OCI-LY7 (cell line): ENCODE measurements around the gene NUB1. TPM values are rescaled to one million over a fixed set of nuclear protein-coding genes. Genes with fewer than 3 reads are reported as not detected.

Experiments used
- BruUV-seq: library from RNA; stranded (reverse); fragments of 400-500 nt; replicated peaks from 2 replicates; lab custom pipeline; 2021; lab: Mats Ljungman, UMichigan
- CTCF ChIA-PET: fragments of 300-600 bp; sonication (Branson Sonifier 250); formaldehyde crosslinking; loops from one replicate; lab custom pipeline; 2022; ENCODE audit warnings: antibody characterized with exemption; ENCODE audit not compliant: unreplicated experiment; lab: Charles Lee
- POLR2A ChIA-PET: fragments of 300-600 bp; sonication (Branson Sonifier 250); formaldehyde crosslinking; loops from one replicate; lab custom pipeline; 2022; ENCODE audit warnings: antibody characterized with exemption; lab: Charles Lee
- DNase-seq: peaks from one replicate; pipeline ENCODE4 v3.0.0-alpha.2; 2015; ENCODE audit warnings: low spot score
- H2AFZ ChIP-seq: fragments of 200-600 bp; sonication (generic), shearing (Covaris generic); 2 replicates; pipeline ENCODE4 v1.6.1; 2014; ENCODE audit warnings: mild to moderate bottlenecking, antibody characterized with exemption, low read length, moderate library complexity
- H3K27ac ChIP-seq: fragments of 200-600 bp; sonication (generic); 2 replicates; pipeline ENCODE4 v1.5.1; 2014; ENCODE audit warnings: mixed run types, low read depth, mild to moderate bottlenecking, moderate library complexity, low read length, inconsistent platforms; ENCODE audit not compliant: poor library complexity, severe bottlenecking
- H3K36me3 ChIP-seq: fragments of 200-600 bp; sonication (generic); 2 replicates; pipeline ENCODE4 v1.6.1; 2014; ENCODE audit warnings: mild to moderate bottlenecking, antibody characterized with exemption, low read length, moderate library complexity, mixed read lengths; ENCODE audit not compliant: insufficient read depth
- H3K4me1 ChIP-seq: fragments of 200-600 bp; sonication (generic); 2 replicates; pipeline ENCODE4 v1.5.1; 2014; ENCODE audit warnings: mild to moderate bottlenecking, low read length; ENCODE audit not compliant: insufficient read depth, poor library complexity, severe bottlenecking
- H3K4me2 ChIP-seq: fragments of 200-600 bp; sonication (generic); 2 replicates; pipeline ENCODE4 v1.6.1; 2014; ENCODE audit warnings: mild to moderate bottlenecking, low read length
- H3K4me3 ChIP-seq: fragments of 200-600 bp; sonication (generic); 2 replicates; pipeline ENCODE4 v1.5.1; 2014; ENCODE audit warnings: mild to moderate bottlenecking, low read depth, low read length; ENCODE audit not compliant: poor library complexity, severe bottlenecking
- H3K79me2 ChIP-seq: fragments of 200-600 bp; sonication (generic); 2 replicates; pipeline ENCODE4 v1.6.1; 2016; ENCODE audit warnings: low read depth, mild to moderate bottlenecking, low read length, moderate library complexity, mixed read lengths; ENCODE audit not compliant: insufficient read depth
- H3K9me2 ChIP-seq: fragments of 200-600 bp; sonication (generic); 2 replicates; pipeline ENCODE4 v1.6.1; 2016; ENCODE audit warnings: mild to moderate bottlenecking, low read length, mixed read lengths; ENCODE audit not compliant: insufficient read depth
- H3K9me3 ChIP-seq: fragments of 200-600 bp; sonication (generic); 2 replicates; pipeline ENCODE4 v1.6.1; 2014; ENCODE audit warnings: mild to moderate bottlenecking, mixed run types, low read length, mixed read lengths
- H4K20me1 ChIP-seq: fragments of 200-600 bp; sonication (generic); 2 replicates; pipeline ENCODE4 v1.6.1; 2014; ENCODE audit warnings: mild to moderate bottlenecking, antibody characterized with exemption, low read length, moderate library complexity, mixed read lengths; ENCODE audit not compliant: insufficient read depth
- CTCF ChIP-seq: fragments of 200-600 bp; sonication (generic); conservative IDR thresholded peaks from 2 replicates; pipeline ENCODE4 v1.5.1; 2014; ENCODE audit warnings: mild to moderate bottlenecking, antibody characterized with exemption, low read length, moderate library complexity, mixed read lengths
- EZH2phosphoT487 ChIP-seq: fragments of 200-600 bp; sonication (generic); IDR thresholded peaks from 2 replicates; pipeline ENCODE4 v1.6.1; 2018; ENCODE audit warnings: low read depth, borderline replicate concordance, mild to moderate bottlenecking, mixed run types, antibody characterized with exemption, low read length, moderate library complexity, mixed read lengths
- intact Hi-C: fragments of 100-400 bp; cut with micrococcal nuclease; formaldehyde crosslinking; loops from one replicate; pipeline ENCODE4 v1.10.0; 2022; ENCODE audit not compliant: unreplicated experiment
- total RNA-seq, 2 experiments: library from RNA; depleted of rRNA in 1 of 2; stranded (reverse); fragments of >200 nt in 1 of 2; shearing (Covaris generic) in 1 of 2; gene quantifications; 2 replicates each; pipeline ENCODE4 v1.2.3, GENCODE V29; 2014 to 2022

The NUB1 gene
- total RNA-seq, 2 experiments from 2014 or later: 44.1 to 50.7 TPM

- ChIA-PET POLR2A (no interaction called here), CTCF (no interaction called here)
- no peaks in the 10 kb centered on the region for H4K20me1 ChIP-seq
- H3K9me3 ChIP-seq: no peaks in the 10 kb centered on the region
- H3K36me3 ChIP-seq: no peaks in the 10 kb centered on the region
- TF ChIP-seq EZH2phosphoT487: no peak
- no peak for TF ChIP-seq CTCF
- no peak overlapping the region for H3K4me3 ChIP-seq
- no peak overlapping the region for H3K27ac ChIP-seq
- H3K79me2 ChIP-seq: no peaks in the 10 kb centered on the region
- BruUV-seq: no TSS peak
- H3K4me2 ChIP-seq: no peak overlapping the region
- intact Hi-C loops: no loop called here
- H3K9me2 ChIP-seq: no peaks in the 10 kb centered on the region
- no peak overlapping the region for H2AFZ ChIP-seq
- no peaks in the 10 kb centered on the region for H3K4me1 ChIP-seq
- DNase-seq: no peak
Observed at GRCh38 chr7:151422212-151422611, 80.6 kb downstream of the NUB1 start.

DNA sequence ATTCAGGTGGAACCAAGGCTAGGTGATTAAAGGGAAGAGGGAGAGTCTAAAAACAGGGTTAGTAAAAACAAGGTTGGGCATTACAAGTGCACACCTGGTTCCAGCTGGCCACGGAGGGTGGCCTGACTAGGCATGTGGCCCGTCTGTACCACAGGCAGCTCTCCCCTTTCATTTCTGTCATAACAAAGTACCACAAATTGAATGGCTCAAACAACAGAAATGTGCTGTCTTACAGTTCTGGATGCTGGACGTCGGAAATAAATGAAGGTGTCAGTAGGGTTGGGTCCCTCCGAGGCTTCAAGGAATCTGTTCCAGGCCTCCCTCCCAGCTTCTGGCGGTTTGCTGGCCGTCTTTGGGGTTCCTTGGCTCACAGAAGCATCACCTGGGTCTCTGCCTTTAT lies 81.6 kb downstream of the NUB1 start:
- Histone ChIP-seq H3K4me2 (no peak overlapping the region), H3K4me1 (no peaks in the 10 kb centered on the region), H3K27ac (no peak overlapping the region), H3K36me3 (no peaks in the 10 kb centered on the region), H3K9me2 (no peaks in the 10 kb centered on the region), H2AFZ (no peak overlapping the region), H3K79me2 (no peaks in the 10 kb centered on the region), H4K20me1 (no peaks in the 10 kb centered on the region), H3K9me3 (no peaks in the 10 kb centered on the region), H3K4me3 (no peak overlapping the region)
- POLR2A ChIA-PET: interaction anchor here (0.7 to 0.8 kb wide), 2 partner anchors 14 to 596 kb away, joined by 3 read pairs; no protein-coding TSS in a partner anchor
- CTCF ChIA-PET: no interaction called here
- no peak for TF ChIP-seq CTCF
- TF ChIP-seq EZH2phosphoT487: no peak
- BruUV-seq: no TSS peak
- intact Hi-C loops: no loop called here
- no peak for DNase-seq

- POLR2A ChIA-PET: interaction anchor here (0.8 kb wide), 1 partner anchor 13 kb away, joined by 3 read pairs; no protein-coding TSS in a partner anchor
- Histone ChIP-seq H3K4me3 (no peak overlapping the region), H3K9me3 (no peaks in the 10 kb centered on the region), H3K4me2 (no peak overlapping the region), H3K79me2 (no peaks in the 10 kb centered on the region), H2AFZ (no peak overlapping the region), H3K9me2 (no peaks in the 10 kb centered on the region), H3K27ac (no peak overlapping the region), H3K4me1 (no peaks in the 10 kb centered on the region), H3K36me3 (no peaks in the 10 kb centered on the region), H4K20me1 (no peaks in the 10 kb centered on the region)
- intact Hi-C loops: no loop called here
- TF ChIP-seq CTCF (no peak), EZH2phosphoT487 (no peak)
- CTCF ChIA-PET: no interaction called here
- DNase-seq: no peak
- BruUV-seq: no TSS peak
Observed at GRCh38 chr7:151423936-151424335, 82.3 kb downstream of the NUB1 start.
